Vagina (tissue), 2 donors: Measurements from ENCODE around the gene TMPRSS12.

Source experiments
- CTCF ChIP-seq, 3 experiments: fragments of 450-650 bp in 2 of 3; fragments of 200-600 bp in 1 of 3; sonication (generic) in 1 of 3; IDR thresholded peaks; one replicate each; pipeline ENCODE4 v1.5.1; 2017 to 2019; ENCODE audit warnings: antibody characterized with exemption in 3 of 3, mild to moderate bottlenecking in 2 of 3, moderate library complexity in 2 of 3
- POLR2A ChIP-seq, 2 donors: fragments of 450-650 bp; IDR thresholded peaks; one replicate each; pipeline ENCODE4 v1.6.1; 2017; ENCODE audit warnings: antibody characterized with exemption in 2 of 2, mild to moderate bottlenecking in 2 of 2, moderate library complexity in 2 of 2
- POLR2AphosphoS5 ChIP-seq, 2 donors: sonication (generic); formaldehyde crosslinking; IDR thresholded peaks; one replicate each; pipeline ENCODE4 v1.9.0; 2017; ENCODE audit warnings: antibody characterized with exemption in 2 of 2, mild to moderate bottlenecking in 2 of 2, low read depth in 1 of 2; ENCODE audit not compliant: insufficient read depth in 1 of 2

GRCh38 chr12:50824914-50825313 is 17.8 kb upstream of the TMPRSS12 start:
- TF ChIP-seq POLR2A (IDR thresholded peaks at IDR 0.05) (no peak), CTCF (IDR thresholded peaks at IDR 0.05) (no peak), POLR2AphosphoS5 (IDR thresholded peaks at IDR 0.05; ENCODE audit: insufficient read depth in 1 of 2, low read depth in 1 of 2) (no peak)
